Fibroblast of lung (primary cell): Measurements from ENCODE around the gene HASPIN.

Experiments
- EZH2 ChIP-seq: IDR thresholded peaks from 2 replicates; pipeline ENCODE4 v1.5.1; 2012; ENCODE audit warnings: low read length, control low read depth, mild to moderate bottlenecking; ENCODE audit errors: missing control alignments
- TF ChIP-seq, protein P1 (sequence below), 2 donors: IDR thresholded peaks in 1 of 2; conservative IDR thresholded peaks in 1 of 2; 1 replicate in 1 of 2; 2 replicates in 1 of 2; pipeline ENCODE4 v1.5.1; 2011 to 2012; ENCODE audit warnings: low read length in 2 of 2, control low read depth in 1 of 2, inconsistent platforms in 1 of 2, low read depth in 1 of 2, mild to moderate bottlenecking in 1 of 2

DNA sequence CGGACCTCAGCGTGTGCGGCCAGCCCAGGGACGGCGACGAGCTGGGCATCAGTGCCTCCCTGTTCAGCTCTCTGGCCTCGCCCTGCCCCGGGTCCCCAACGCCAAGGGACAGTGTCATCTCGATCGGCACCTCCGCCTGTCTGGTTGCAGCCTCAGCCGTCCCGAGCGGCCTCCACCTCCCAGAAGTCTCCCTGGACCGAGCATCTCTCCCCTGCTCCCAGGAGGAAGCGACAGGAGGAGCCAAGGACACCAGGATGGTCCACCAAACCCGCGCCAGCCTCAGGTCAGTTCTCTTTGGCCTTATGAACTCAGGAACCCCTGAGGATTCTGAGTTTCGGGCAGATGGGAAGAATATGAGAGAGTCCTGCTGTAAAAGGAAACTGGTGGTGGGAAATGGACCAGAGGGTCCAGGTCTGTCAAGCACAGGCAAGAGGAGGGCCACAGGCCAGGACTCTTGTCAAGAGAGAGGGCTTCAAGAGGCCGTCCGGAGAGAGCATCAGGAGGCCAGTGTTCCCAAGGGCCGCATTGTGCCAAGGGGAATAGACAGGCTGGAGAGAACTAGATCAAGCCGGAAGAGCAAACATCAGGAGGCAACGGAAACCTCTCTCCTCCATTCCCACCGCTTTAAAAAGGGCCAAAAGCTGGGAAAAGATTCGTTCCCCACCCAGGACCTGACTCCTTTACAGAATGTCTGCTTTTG, 825 bp downstream of the HASPIN start:
- TF ChIP-seq, protein P1, sequence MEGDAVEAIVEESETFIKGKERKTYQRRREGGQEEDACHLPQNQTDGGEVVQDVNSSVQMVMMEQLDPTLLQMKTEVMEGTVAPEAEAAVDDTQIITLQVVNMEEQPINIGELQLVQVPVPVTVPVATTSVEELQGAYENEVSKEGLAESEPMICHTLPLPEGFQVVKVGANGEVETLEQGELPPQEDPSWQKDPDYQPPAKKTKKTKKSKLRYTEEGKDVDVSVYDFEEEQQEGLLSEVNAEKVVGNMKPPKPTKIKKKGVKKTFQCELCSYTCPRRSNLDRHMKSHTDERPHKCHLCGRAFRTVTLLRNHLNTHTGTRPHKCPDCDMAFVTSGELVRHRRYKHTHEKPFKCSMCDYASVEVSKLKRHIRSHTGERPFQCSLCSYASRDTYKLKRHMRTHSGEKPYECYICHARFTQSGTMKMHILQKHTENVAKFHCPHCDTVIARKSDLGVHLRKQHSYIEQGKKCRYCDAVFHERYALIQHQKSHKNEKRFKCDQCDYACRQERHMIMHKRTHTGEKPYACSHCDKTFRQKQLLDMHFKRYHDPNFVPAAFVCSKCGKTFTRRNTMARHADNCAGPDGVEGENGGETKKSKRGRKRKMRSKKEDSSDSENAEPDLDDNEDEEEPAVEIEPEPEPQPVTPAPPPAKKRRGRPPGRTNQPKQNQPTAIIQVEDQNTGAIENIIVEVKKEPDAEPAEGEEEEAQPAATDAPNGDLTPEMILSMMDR (conservative IDR thresholded peaks at IDR 0.05 in 1 of 2, IDR thresholded peaks at IDR 0.05 in 1 of 2; ENCODE audit: low read depth in 1 of 2, low read length in 2 of 2): no peak
- no peak for TF ChIP-seq EZH2
